Sciatic nerve (tissue), 2 donors: ENCODE data around the gene TNK1. TPM values are rescaled to one million over a fixed set of nuclear protein-coding genes. Genes with fewer than 3 reads are reported as not detected.
"Not testable (repeated sequence)": the region's sequence is repeated elsewhere in the genome, so short reads cannot be mapped to it uniquely, and the experiment has no call there.

ENCODE experiments used
- ATAC-seq: fragments of 200-7000 bp; cut with Tn5 transposase; one replicate; pipeline ENCODE4 v1.9.1; 2020; ENCODE audit warnings: mild to moderate bottlenecking, moderate library complexity
- DNase-seq: peaks from one replicate; pipeline ENCODE4 v3.0.0-alpha.2; 2020; ENCODE audit warnings: low spot score
- intact Hi-C: fragments of 100-400 bp; cut with DNase I; formaldehyde crosslinking; loops from one replicate; pipeline ENCODE4 v1.14.2; 2022
- total RNA-seq: library from RNA; stranded (reverse); fragmentation: NEBNext Ultra II Directional; extraction: Animal tissue kit (Norgen Biotek cat#: 25700); gene quantifications from one replicate; pipeline ENCODE4 v1.2.1, GENCODE V29; 2021
- donor health status: DM: no; HTN: no; CAD: no.
- donor health status: DM: no; HTN: no; CAD: no.

Gene TNK1
- 6.1 TPM for total RNA-seq

GRCh38 chr17:7380855-7381683 is at the start of gene TNK1:
Gene TNK1, plus strand, starts transcription at chr17:7381089. Its CDS starts 1,838 bp downstream, at chr17:7382927.
- ATAC-seq (peak; percentile 38), DNase-seq (peak; percentile 71)
- intact Hi-C loops = no loop called here

GRCh38 chr17:7332111-7332510 is 48.8 kb upstream of the TNK1 start:
- intact Hi-C loops = no loop called here
- DNase-seq (no peak), ATAC-seq (no peak)

DNA sequence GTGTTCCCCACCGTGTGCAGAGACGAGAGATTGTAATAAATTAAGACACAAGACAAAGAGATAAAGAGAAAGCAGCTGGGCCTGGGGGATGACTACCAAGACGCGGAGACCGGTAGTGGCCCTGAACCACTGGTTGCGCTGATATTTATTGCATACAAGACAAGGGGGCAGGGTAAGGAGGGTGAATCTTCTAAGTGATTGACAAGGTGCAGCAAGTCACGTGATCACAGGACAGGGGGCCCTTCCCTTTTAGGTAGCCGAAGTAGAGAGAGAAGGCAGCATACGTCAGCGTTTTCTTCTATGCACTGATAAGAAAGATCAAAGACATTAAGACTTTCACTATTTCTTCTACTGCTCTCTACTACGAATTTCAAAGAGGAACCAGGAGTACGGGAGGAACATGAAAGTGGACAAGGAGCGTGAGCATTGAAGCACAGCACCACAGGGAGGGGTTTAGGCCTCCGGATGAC is 48.3 kb upstream of the TNK1 start:
- intact Hi-C loops, ATAC-seq, DNase-seq: not testable (repeated sequence)

DNA sequence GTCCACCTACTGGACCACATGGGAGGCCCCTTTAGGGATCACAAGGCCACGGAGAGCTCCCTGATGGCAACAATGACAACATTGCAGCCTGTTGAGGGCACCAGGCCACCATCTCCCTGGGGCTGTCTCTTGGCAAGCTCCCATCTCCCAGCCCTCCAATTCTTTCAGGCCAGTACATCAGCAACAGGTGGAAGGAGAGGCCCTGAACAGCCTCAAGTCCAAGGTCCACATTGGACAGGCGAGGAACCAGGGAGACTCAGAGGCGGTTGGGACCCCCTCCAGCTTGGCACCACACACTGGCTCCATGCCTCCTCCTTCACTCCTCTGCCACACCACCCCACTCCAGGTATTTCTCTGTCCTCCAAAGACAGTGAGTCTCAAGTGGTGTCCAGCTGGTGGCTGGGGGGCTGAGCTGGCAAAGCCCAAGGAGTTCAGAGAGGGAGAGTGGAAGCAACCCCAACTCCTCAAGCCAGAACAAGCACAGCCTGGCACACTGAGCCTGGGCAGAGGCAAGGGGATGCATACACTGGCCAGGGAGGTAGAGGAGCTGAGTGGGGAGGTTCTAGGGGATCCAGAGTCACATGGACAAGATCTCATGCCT is 45.9 kb upstream of the TNK1 start:
- ATAC-seq = no peak
- intact Hi-C loops = no loop called here
- DNase-seq = no peak

GRCh38 chr17:7335765-7336164 is 45.1 kb upstream of the TNK1 start:
- ATAC-seq, intact Hi-C loops, DNase-seq: not testable (repeated sequence)

DNA sequence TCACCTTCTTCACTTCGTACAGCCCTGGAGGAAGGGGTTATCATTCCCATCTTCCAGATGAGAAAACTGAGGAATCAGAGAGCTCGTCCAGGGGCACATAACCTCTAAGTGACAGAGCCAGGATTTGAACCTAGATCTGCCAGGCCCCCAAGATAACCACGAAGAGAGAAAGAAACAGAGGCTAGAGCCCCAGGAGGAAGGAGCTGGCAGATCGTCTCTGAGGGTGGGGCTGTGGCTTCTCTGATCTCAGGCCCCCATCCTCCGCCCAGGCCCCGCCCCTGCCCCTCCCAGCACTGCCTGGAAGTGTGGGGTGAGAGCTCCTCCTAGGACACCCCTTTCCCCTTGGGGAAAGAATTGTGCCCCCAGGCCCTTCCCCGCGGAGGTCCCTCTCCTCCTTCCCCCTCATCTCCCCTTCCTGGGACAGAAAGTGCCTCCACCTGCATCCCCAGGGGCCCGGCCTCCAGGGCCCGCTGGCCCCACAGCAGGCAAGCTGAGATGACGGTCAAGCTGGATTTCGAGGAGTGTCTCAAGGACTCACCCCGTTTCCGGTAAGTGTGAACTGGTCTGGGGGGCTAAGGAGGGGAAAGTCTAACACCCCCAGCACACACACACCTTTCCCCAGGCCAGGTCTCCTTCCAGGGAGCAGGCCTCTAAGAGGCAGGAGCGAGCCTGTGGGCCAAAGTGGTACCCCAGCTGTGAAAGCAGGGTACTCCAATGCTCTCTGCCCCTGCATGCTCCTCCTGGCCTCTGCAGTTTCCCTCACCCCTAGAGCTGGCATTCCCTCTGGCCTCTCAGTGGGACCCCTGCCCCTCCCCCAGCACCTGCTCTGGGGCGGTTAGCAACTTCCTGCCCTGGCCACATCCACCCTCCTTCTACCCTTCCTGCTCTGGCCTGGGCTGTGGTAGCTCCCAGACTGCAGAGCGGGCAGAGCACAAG is 44.4 kb upstream of the TNK1 start, which contains the start of gene ACAP1:
Gene ACAP1, plus strand, starts transcription at position 290 of the 936 bp plus-strand sequence. Its CDS starts 206 bp downstream, at position 496.
- DNase-seq (peak; percentile 53), ATAC-seq (peak; percentile 52)
- intact Hi-C loops = no loop called here

GRCh38 chr17:7337600-7337999 is 43.3 kb upstream of the TNK1 start:
- intact Hi-C loops, ATAC-seq, DNase-seq: not testable (repeated sequence)

GRCh38 chr17:7340179-7340578 is 40.7 kb upstream of the TNK1 start:
- intact Hi-C loops = no loop called here
- no peak for ATAC-seq
- DNase-seq = no peak

DNA sequence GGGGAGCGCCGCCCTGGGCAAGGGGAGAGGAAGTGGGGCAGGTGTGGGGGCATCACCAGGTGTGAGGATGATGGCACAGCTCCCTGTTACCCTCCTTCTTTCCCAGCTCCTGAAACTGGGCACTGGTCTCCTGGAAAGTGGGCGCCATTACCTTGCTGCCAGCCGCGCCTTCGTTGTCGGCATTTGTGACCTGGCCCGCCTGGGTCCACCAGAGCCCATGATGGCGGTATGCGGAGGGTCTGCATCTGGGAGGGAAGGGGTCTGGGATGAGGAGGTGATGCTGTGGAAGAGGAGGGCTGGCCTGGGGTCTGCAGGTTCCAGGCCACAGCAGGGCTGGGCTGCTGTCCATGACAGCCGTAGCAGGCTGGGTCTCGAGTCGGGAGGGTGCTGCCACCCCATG is 39.0 kb upstream of the TNK1 start:
- intact Hi-C loops = no loop called here
- ATAC-seq (no peak), DNase-seq (no peak)

DNA sequence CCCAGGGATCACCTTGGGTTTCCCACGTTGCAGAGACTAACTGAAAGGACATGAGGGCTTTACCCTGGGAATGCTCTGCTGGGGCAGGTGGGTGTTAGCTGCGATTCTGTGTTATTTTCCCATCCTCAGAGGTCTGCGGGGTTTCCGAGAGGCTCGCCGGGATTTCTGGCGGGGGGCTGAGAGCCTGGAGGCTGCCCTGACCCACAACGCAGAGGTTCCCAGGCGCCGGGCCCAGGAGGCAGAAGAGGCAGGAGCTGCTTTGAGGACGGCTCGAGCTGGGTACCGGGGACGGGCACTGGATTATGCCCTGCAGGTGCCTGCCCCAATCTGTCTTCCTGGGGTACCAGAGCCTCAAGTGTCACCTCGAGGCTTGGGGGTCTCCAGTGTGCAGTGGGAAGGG is 37.6 kb upstream of the TNK1 start:
- DNase-seq (no peak), ATAC-seq (no peak)
- intact Hi-C loops = no loop called here

DNA sequence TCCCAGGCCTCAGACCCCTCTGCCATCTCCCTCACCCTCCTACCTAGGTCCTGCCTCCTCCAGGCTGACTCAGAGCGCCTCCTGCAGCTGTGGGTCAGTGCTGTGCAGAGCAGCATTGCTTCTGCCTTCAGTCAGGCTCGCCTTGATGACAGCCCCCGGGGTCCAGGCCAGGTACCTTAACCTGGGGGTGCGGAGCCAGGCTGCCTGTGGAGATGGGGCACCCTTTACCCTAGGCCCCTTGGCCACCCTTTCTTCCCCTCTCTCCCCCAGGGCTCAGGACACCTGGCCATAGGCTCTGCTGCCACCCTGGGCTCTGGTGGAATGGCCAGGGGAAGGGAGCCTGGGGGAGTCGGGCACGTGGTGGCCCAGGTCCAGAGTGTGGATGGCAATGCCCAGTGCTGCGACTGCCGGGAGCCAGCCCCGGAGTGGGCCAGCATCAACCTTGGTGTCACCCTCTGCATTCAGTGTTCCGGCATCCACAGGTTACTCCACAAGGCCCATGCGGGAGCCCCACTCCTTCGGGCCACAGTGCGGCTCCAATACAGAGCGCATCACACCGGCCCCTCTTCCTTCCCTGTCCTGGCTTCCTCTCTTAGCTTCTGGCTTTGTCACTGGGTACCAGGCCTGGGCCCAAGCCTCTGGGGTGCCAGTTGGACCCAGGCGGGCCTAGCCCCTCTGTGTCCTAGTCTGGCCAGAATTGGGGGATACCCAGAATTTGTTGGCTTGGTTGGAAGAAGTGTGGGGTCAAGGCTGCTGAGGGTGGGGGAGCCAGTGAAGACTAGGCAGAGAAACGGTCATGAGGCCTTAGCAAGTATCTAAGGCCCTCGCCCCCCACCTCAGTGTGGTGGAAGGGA is 33.9 kb upstream of the TNK1 start:
- ATAC-seq (no peak), DNase-seq (no peak)
- intact Hi-C loops = no loop called here

- DNase-seq (no peak), ATAC-seq (no peak)
- intact Hi-C loops = no loop called here
Measured at GRCh38 chr17:7347630-7348477, 33.0 kb upstream of the TNK1 start.

GRCh38 chr17:7348478-7349242 is 32.2 kb upstream of the TNK1 start:
- ATAC-seq (no peak), DNase-seq (no peak)
- intact Hi-C loops = no loop called here

- intact Hi-C loops = loop anchor here (10.0 kb wide), 1 partner anchor 213 kb away; the partner anchor contains the start of gene SENP3
- ATAC-seq (peak; percentile 66), DNase-seq (peak; percentile 95)
Measured at GRCh38 chr17:7351665-7352502, 29.0 kb upstream of the TNK1 start, which contains the start of gene KCTD11. Gene KCTD11, plus strand, starts transcription at chr17:7352162.

DNA sequence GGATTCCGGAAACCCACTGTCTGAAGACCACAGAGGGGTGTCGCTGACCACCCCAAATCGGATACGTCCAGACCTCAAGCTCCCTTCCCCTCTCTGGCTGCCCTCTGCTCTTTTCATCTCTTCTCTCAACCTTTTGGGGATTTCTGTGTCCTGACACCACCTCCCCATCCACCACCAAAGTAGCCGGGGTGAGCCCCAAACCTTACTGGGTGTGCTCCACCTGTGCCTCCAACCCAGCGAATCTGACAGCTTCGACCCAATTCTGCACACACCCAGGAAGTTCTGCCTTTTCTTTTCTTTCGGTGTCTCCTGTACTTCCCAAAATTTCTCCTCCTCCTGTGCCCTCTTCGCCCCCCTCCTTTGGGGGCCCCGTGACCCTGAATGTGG is 28.4 kb upstream of the TNK1 start:
- DNase-seq (no peak), ATAC-seq (no peak)
- intact Hi-C loops = loop anchor here (10.0 kb wide), 1 partner anchor 212 kb away; the partner anchor contains the start of gene SENP3
